ENCODE measurements around the gene SLC25A36.
"Not testable (repeated sequence)": the region's sequence is repeated elsewhere in the genome, so short reads cannot be mapped to it uniquely, and the experiment has no call there.

Gene SLC25A36

GRCh38 chr3:140931801-140932200 is 9.8 kb upstream of the SLC25A36 start:
- DNase-seq (ENCODE audit: low spot score), result no peak

- no peak for DNase-seq (ENCODE audit: low spot score)
Measured at GRCh38 chr3:140933109-140933508, 8.5 kb upstream of the SLC25A36 start.

DNA sequence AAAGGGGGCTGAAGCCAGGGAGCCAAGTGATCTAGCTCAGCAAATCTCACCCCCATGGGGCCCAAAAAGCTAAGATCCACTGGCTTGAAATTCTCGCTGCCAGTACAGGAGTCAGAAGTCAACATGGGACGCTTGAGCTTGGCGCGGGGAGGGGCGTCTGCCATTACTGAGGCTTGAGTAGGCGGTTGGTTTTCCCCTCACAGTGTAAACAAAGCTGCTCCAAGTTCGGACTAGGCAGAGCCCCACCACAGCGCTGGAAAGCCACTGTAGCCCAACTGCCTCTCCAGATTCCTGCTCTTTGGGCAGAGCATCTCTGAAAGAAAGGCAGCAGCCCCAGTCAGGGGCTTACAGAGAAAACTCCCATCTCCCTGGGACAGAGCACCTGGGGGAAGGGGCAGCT is 8.1 kb upstream of the SLC25A36 start:
- DNase-seq (ENCODE audit: low spot score), result no peak

- not testable (repeated sequence) for DNase-seq (ENCODE audit: low spot score)
Measured at GRCh38 chr3:140939305-140939704, 2.3 kb upstream of the SLC25A36 start.

DNA sequence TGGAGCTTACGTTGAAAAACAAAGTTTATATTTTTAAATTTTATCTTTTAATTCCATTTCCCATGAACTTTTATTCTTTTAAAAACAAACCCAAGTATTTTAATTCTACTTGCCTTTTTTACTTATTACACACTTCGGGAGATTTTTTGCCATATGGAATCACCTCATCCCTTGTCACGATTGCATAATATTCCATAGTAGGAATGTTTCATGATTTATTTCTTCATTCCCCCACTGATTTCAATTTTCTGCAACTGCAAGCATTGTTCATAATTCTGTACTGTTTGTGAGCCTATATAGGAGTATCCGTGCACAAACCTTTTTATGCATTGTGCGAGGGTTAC is 574 bp upstream of the SLC25A36 start:
- no peak for DNase-seq (ENCODE audit: low spot score)

DNA sequence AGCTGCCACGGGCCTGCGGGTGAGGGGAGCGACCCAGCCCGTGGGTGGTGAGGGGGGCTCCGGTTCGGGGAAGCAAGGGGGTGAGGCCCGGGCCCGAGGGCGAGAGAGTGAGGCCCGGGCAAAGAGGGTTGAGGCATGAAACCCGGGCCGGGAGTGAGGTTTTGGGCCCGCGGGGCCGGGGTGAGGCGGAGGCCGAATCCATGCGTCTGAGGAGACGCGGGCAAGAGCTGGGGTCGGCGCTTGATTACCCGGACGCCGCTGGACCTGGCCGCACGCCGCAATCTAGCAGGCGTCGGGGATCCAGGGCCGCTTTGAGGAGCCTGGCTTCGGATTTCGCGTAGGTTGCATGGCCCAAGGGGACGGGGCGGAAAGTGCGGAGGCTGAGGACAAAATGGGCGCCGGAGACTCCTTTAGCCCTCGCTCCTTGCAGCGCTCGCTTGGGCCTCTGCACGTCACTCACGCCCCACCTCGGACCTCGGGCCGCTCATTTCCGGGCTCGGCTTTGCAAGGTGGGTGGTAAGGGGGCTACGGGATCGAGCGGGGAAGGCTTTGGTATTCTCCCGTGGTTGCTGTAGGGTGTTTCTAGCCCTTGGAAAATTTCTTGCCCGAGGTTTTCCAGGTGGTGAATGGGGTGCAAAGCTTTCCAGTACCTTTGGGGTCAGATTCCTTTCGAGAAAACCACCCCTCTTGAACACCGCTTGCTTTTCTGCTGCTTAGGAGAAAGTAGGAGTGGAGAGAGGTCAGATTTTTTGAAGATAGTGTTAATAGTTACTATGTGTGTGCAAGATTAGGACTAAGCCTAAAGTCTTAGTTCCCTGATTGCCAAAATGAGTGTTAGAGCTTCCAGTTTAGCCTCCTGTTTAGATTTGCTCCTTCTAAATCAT is 827 bp downstream of the SLC25A36 start:
- DNase-seq (ENCODE audit: low spot score), result peak; percentile 80

DNA sequence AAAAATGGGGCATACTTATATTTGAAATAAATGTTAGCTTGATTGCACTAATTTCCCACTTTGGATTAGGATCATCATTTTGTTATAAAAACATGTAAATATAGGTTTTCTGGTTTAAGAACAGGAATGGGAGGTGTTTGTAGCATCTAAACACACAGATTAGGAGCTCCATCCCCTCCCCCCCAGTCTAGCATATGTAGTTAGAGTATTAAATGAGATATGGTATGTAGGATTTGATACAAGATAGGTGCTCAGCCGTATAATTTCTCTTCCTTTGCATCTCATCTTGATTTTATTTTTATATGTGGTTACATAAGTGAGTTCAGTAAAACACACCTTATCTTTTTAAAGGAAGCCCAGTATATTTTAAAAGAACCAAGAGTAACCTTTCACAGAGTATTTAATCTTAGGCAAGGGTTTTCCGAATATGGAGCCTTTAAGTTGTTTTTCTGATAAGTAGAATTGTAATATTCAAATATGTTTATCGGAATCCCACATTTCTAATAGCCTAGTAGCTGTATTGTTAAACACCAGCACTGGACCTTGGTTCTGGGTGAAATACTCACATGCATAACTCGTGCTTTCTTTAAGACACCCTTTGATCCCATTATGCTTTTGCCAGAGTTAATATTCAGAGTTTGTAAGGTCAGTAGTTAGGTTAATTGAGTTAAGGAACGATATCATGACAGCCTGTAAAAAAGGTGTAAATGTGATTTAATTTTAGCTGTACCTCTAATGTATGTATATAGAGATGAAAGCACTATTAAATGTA is 2.3 kb downstream of the SLC25A36 start:
- DNase-seq (ENCODE audit: low spot score), result no peak

- DNase-seq (ENCODE audit: low spot score), result no peak
Measured at GRCh38 chr3:140948460-140949249, 7.0 kb downstream of the SLC25A36 start.

GRCh38 chr3:140950144-140950543 is 8.5 kb downstream of the SLC25A36 start:
- DNase-seq (ENCODE audit: low spot score), result no peak

GRCh38 chr3:140950863-140951262 is 9.2 kb downstream of the SLC25A36 start:
- DNase-seq (ENCODE audit: low spot score), result no peak

GRCh38 chr3:140951750-140952149 is 10.1 kb downstream of the SLC25A36 start:
- DNase-seq (ENCODE audit: low spot score), result not testable (repeated sequence)

- peak; percentile 8 for DNase-seq (ENCODE audit: low spot score)
Measured at GRCh38 chr3:140953028-140953960, 11.7 kb downstream of the SLC25A36 start.

DNA sequence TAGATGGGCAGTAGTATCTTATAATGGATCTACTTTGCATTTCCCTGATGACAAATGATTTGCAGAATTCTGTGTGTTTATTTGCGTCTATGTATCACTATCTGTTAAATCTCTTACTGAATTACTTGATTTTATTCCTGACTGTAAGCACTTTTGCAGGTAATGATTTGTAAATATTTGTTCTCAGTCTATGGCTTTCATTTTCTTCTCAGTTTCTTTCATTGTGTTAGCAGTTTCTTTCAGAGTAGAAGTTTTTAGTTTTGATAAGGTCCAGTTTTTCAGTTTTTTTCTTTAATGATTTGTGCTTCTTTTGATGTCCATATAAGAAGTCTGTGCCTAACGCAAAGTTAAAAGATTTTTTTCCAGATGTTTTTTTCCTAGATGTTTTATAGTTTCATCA is 12.9 kb downstream of the SLC25A36 start:
- no peak for DNase-seq (ENCODE audit: low spot score)

DNA sequence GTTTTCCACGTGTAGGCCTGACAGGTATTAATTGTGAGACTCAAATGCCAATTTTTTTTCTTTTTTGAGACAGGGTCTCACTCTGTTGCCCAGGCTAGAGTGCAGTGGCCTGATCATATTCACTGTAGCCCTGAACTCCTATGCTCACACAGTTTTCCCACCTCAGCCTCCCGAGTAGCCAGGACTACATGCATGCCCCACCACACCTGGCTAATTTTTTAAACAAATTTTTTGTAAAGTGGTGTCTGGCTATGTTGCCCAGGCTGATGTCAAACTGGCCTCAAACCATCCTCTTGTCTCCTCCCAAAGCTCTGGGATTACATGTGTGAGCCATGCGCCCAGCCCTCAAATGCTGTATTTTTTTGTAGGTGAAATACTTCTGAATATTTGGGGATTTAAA is 14.0 kb downstream of the SLC25A36 start:
- DNase-seq (ENCODE audit: low spot score), result no peak

DNA sequence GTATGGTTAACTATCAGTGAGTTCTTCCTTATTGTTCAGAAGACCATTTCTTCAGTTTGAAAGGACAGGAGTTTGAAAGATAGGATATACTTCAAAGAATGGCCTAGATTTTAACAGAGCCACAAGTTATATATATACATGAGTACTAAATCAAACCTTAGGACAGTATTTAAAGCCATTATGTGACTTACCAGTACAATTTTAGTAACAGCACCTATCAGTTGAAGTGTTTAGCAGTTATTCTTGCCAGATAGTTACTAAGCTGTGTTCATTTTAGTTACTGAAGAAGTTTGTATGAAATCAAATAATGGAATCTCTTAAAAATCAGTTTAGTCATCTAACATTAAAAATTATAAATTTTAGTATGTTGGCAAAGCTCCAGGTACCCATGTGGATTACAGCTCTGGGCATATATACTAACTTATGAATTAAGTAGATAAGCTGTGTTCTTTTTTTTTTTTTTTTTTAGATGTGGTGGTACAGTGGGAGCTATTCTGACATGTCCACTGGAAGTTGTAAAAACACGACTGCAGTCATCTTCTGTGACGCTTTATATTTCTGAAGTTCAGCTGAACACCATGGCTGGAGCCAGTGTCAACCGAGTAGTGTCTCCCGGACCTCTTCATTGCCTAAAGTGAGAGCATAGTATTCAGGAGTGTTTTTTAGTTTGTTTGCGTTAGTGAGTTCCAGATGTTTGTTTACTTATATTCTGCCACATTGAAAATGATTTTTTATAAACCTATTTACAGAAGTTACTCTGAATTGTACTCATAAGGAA is 14.6 kb downstream of the SLC25A36 start:
- no peak for DNase-seq (ENCODE audit: low spot score)

GRCh38 chr3:140972833-140973232 is 31.2 kb downstream of the SLC25A36 start:
- DNase-seq (ENCODE audit: low spot score), result peak; percentile 24

- DNase-seq (ENCODE audit: low spot score), result no peak
Measured at GRCh38 chr3:140974900-140975299, 33.3 kb downstream of the SLC25A36 start.

- no peak for DNase-seq (ENCODE audit: low spot score)
Measured at GRCh38 chr3:140980663-140981062, 39.0 kb downstream of the SLC25A36 start.

DNA sequence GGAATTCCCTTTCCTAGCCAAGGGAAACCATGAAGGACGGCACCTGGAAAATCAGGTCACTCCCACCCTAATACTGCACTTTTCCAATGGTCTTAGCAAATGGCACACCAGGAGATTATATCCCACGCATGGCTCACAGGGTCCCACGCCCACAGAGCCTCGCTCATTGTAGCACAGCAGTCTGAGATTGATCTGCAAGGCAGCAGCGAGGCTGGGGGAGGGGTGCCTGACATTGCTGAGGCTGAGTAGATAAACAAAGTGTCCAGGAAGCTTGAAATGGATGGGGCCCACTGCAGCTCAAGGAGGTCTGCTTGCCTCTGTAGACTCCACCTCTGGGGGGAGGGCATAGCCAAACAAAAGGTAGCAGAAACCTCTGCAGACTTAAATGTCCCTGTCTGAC is 46.2 kb downstream of the SLC25A36 start:
- DNase-seq (ENCODE audit: low spot score), result not testable (repeated sequence)

GRCh38 chr3:140994316-140994715 is 52.7 kb downstream of the SLC25A36 start:
- peak; percentile 11 for DNase-seq (ENCODE audit: low spot score)

DNA sequence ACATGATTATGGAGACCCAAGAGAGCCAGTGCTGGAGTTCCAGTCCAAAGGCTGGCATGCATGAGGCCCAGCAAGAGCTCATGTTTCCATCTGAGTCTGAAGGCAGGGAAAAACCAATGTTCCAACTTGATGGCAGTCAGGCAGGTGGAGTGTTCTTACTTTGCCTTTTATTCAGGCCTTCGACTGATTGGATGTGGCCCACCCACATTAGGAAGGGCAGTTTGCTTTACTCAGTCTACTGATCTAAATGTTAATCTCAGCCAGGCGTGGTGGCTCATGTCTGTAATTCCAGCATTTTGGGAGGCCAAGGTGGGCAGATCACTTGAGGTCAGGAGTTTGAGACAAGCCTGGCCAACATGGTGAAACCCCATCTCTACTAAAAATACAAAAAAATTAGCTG is 53.2 kb downstream of the SLC25A36 start:
- not testable (repeated sequence) for DNase-seq (ENCODE audit: low spot score)

Data from GM03348 (cell line).